GM23248 (cell line): ENCODE measurements around the gene PNLIPRP1. TPM values are rescaled to one million over a fixed set of nuclear protein-coding genes. Genes with fewer than 3 reads are reported as not detected.

Source experiments
- DNase-seq: peaks from one replicate; pipeline ENCODE4 v3.0.0-alpha.2; 2015
- H2AFZ ChIP-seq: fragments of 200-600 bp; sonication (generic); 2 replicates; pipeline ENCODE4 v1.6.1; 2016; ENCODE audit warnings: antibody characterized with exemption
- H3F3A ChIP-seq: fragments of 200-600 bp; sonication (generic); 2 replicates; pipeline ENCODE4 v1.6.1; 2016; ENCODE audit warnings: mild to moderate bottlenecking, antibody characterized with exemption, mixed run types; ENCODE audit not compliant: insufficient read depth
- H3K27ac ChIP-seq: fragments of 200-600 bp; sonication (generic); 2 replicates; pipeline ENCODE4 v1.5.1; 2016; ENCODE audit warnings: mild to moderate bottlenecking
- H3K27me3 ChIP-seq: fragments of 200-600 bp; sonication (generic); replicated peaks from 2 replicates; pipeline ENCODE4 v1.6.1; 2016; ENCODE audit warnings: mild to moderate bottlenecking; ENCODE audit not compliant: insufficient read depth
- H3K36me3 ChIP-seq: fragments of 200-600 bp; sonication (generic); 2 replicates; pipeline ENCODE4 v1.6.1; 2016; ENCODE audit warnings: low read depth, mild to moderate bottlenecking
- H3K4me1 ChIP-seq: fragments of 200-600 bp; sonication (generic); 2 replicates; pipeline ENCODE4 v1.6.1; 2016; ENCODE audit warnings: mild to moderate bottlenecking; ENCODE audit not compliant: insufficient read depth
- H3K4me2 ChIP-seq: fragments of 200-600 bp; sonication (generic); one replicate; pipeline ENCODE4 v1.6.1; 2016; ENCODE audit warnings: mild to moderate bottlenecking; ENCODE audit not compliant: unreplicated experiment
- H3K4me3 ChIP-seq: fragments of 200-600 bp; sonication (generic); 2 replicates; pipeline ENCODE4 v1.5.1; 2016; ENCODE audit warnings: mild to moderate bottlenecking
- H3K79me2 ChIP-seq: fragments of 200-600 bp; sonication (generic); 2 replicates; pipeline ENCODE4 v1.6.1; 2016; ENCODE audit warnings: mild to moderate bottlenecking; ENCODE audit not compliant: insufficient read depth
- H3K9ac ChIP-seq: fragments of 200-600 bp; sonication (generic); 2 replicates; pipeline ENCODE4 v1.6.1; 2016; ENCODE audit warnings: mild to moderate bottlenecking
- H3K9me2 ChIP-seq: fragments of 200-600 bp; sonication (generic); 2 replicates; pipeline ENCODE4 v1.6.1; 2016; ENCODE audit warnings: mixed run types, mild to moderate bottlenecking, moderate library complexity; ENCODE audit not compliant: insufficient read depth
- H3K9me3 ChIP-seq: fragments of 200-600 bp; sonication (generic); one replicate; pipeline ENCODE4 v1.6.1; 2017; ENCODE audit warnings: low read depth
- H4K20me1 ChIP-seq: fragments of 200-600 bp; sonication (generic); 2 replicates; pipeline ENCODE4 v1.6.0; 2016; ENCODE audit not compliant: insufficient read depth
- EZH2 ChIP-seq: fragments of 200-600 bp; sonication (generic); IDR thresholded peaks from 2 replicates; pipeline ENCODE4 v1.6.1; 2018; ENCODE audit warnings: antibody characterized with exemption, mild to moderate bottlenecking; ENCODE audit not compliant: insufficient read depth, poor library complexity, severe bottlenecking
- EZH2phosphoT487 ChIP-seq: fragments of 200-600 bp; sonication (generic); IDR thresholded peaks from 2 replicates; pipeline ENCODE4 v1.6.1; 2018; ENCODE audit warnings: antibody characterized with exemption, moderate library complexity, mild to moderate bottlenecking, low read depth; ENCODE audit not compliant: insufficient read depth
- WGBS, 2 experiments: methylation state at CpG; one replicate each; pipeline ENCODE4 v1.1.6; 2015 to 2017; ENCODE audit warnings: low lambda C conversion rate in 2 of 2, low coverage in 1 of 2; ENCODE audit errors: missing lambda C conversion rate in 2 of 2; 5-methylcytosine and 5-hydroxymethylcytosine counted together
- in situ Hi-C: fragments of 300-500 bp; cut with MboI; formaldehyde crosslinking; loops from 2 replicates; pipeline ENCODE4 v1.15.0; 2020
- polyA plus RNA-seq: library from polyadenylated mRNA; unstranded; fragments of >200 nt; fragmentation: Nextera tagmentation; extraction: Ambion mirVana; gene quantifications from 2 replicates; pipeline ENCODE4 v1.2.1, GENCODE V29; 2016
- total RNA-seq: library from RNA; depleted of rRNA; stranded (reverse); fragments of >200 nt; shearing (Covaris generic); gene quantifications from 2 replicates; pipeline ENCODE4 v1.2.3, GENCODE V29; 2014

The PNLIPRP1 gene
- total and polyA plus RNA-seq, 2 experiments from 2014 or later = not detected

DNA sequence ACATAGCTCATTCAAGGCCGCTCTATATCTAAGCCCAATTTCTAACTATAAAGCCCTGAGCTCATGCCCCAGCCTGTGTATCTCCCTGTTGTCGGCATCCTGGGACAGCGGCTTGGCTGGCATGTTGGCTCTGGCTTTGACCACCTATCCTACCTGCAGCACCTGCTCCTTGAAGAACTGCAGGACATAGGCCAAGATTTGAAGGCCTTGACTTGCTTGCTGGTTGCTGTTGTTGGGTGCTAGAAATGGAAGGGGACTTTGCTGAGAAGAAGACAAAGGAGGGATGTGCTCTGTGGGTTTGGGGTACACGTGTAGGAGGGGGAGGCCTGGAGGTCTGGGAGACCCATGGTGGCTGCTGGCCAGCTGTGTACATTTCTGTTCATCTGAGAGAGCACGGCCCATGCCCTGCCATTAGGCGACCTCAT, 41.1 kb downstream of the PNLIPRP1 start:
- 48 to 58% methylated on average over 6 of the region's 6 CpGs for WGBS, 2 experiments
- Histone ChIP-seq H3K9me2 (no peaks in the 10 kb centered on the region), H3K27me3 (peaks cover 10% of the 10 kb centered on the region; the same call in 1 of the 2 replicates), H2AFZ (no peak overlapping the region), H3K27ac (no peak overlapping the region), H3K9ac (no peak overlapping the region), H4K20me1 (no peaks in the 10 kb centered on the region), H3K4me3 (no peak overlapping the region), H3K36me3 (no peaks in the 10 kb centered on the region), H3K9me3 (no peaks in the 10 kb centered on the region), H3K4me1 (no peaks in the 10 kb centered on the region), H3K79me2 (no peaks in the 10 kb centered on the region), H3K4me2 (no peak overlapping the region), H3F3A (no peaks in the 10 kb centered on the region)
- in situ Hi-C loops = no loop called here
- DNase-seq = no peak
- TF ChIP-seq EZH2phosphoT487 = no peak
- no peak for TF ChIP-seq EZH2

DNA sequence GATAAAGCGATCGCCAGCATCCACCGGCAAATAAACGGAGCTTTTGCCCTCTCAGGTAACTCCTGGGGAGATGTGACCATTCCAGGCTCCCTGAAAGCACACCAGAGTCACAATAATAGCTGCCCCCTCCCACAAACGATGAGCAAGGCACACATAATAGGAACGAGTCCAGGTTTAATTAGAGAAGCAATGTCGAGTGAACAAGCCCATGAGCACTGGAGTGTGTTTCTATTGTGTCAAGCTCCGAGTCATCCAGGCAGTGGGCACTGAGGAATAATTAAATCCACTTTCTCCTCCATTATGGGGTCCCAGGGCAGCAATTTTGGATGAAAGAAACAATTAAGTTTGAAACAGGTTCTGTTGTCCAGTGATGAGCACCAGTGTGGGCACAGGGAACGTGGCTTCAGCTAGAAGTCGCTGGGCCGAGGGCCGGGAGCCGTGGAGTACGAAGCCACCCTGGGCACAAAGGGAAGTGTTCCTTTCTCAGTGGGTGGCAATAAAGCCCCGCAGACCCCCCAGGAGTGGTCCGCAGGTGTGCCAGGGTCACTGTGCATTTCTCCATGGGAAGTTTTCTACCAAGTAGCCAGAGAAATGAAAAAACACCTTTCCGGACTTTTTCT, 41.9 kb downstream of the PNLIPRP1 start:
- TF ChIP-seq EZH2 = no peak
- TF ChIP-seq EZH2phosphoT487 = no peak
- no peaks in the 10 kb centered on the region for H3K79me2 ChIP-seq
- no peak overlapping the region for H3K4me2 ChIP-seq
- H3K4me3 ChIP-seq = no peak overlapping the region
- no peaks in the 10 kb centered on the region for H3F3A ChIP-seq
- no peaks in the 10 kb centered on the region for H3K36me3 ChIP-seq
- DNase-seq = no peak
- in situ Hi-C loops = no loop called here
- H3K27me3 ChIP-seq = peaks cover 6% of the 10 kb centered on the region; the same call in 1 of the 2 replicates
- H3K9me2 ChIP-seq = no peaks in the 10 kb centered on the region
- H3K9me3 ChIP-seq = no peaks in the 10 kb centered on the region
- no peak overlapping the region for H2AFZ ChIP-seq
- no peak overlapping the region for H3K27ac ChIP-seq
- no peaks in the 10 kb centered on the region for H3K4me1 ChIP-seq
- WGBS, 2 experiments = 63 to 71% methylated on average over 17 of the region's 17 CpGs
- no peaks in the 10 kb centered on the region for H4K20me1 ChIP-seq
- H3K9ac ChIP-seq = no peak overlapping the region

- Histone ChIP-seq H3F3A (no peaks in the 10 kb centered on the region), H3K9me3 (no peaks in the 10 kb centered on the region), H3K79me2 (no peaks in the 10 kb centered on the region), H3K27me3 (peaks cover 6% of the 10 kb centered on the region; the same call in 1 of the 2 replicates), H3K4me3 (no peak overlapping the region), H3K4me1 (no peaks in the 10 kb centered on the region), H3K4me2 (no peak overlapping the region), H2AFZ (no peak overlapping the region), H3K36me3 (no peaks in the 10 kb centered on the region), H3K9ac (no peak overlapping the region), H3K9me2 (no peaks in the 10 kb centered on the region), H3K27ac (no peak overlapping the region), H4K20me1 (no peaks in the 10 kb centered on the region)
- DNase-seq = no peak
- in situ Hi-C loops = no loop called here
- TF ChIP-seq EZH2phosphoT487 = no peak
- TF ChIP-seq EZH2 = no peak
- WGBS, 2 experiments = 73 to 82% methylated on average over 8 of the region's 8 CpGs
Observed at GRCh38 chr10:116633216-116633600, 42.4 kb downstream of the PNLIPRP1 start.

DNA sequence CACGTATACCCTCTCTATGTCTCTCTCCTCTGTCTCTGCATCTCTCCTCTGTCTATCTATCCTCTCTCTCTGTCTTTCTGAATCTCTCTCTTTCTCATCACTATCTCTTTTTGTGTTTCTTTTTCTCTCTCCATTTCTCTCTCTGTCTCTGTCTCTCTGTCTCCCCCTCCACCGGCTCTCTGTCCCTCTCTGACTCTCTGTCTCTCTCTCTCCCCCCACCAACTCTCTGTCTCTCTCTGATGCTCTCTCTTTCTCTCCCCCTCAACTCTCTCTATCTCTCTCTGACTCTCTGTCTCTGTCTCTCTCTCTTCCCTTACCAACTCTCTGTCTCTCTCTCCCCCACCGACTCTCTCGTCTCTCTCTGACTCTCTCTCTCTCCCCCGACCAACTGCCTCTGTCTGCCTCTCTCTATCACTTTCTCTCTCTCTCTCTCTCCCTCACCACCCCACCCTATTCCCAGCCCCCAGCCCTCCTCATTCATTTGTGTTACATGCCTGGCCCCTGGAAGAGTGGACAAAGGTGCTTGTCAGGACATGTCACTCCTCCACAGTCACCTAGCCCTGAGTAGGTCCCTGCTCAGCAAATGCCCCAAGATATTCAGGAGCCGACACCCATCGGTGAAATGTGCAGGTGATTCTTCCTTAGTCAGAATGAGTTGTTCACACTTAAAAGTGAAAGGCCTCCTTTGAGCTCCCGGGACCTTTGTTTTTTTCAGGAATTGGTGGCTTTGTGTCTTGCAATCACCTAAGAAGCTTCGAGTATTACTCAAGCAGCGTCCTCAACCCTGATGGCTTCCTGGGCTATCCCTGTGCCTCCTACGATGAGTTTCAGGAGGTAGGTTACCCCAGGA, 43.6 kb downstream of the PNLIPRP1 start:
- WGBS, 2 experiments = 60% methylated on average over 9 to 11 of the region's 11 CpGs
- no peaks in the 10 kb centered on the region for H3K9me3 ChIP-seq
- H3K9me2 ChIP-seq = no peaks in the 10 kb centered on the region
- no peak for DNase-seq
- H3K4me2 ChIP-seq = no peak overlapping the region
- no peak overlapping the region for H2AFZ ChIP-seq
- no peaks in the 10 kb centered on the region for H4K20me1 ChIP-seq
- no peak overlapping the region for H3K4me3 ChIP-seq
- H3K9ac ChIP-seq = no peak overlapping the region
- no peaks in the 10 kb centered on the region for H3K79me2 ChIP-seq
- no peaks in the 10 kb centered on the region for H3K4me1 ChIP-seq
- TF ChIP-seq EZH2 (no peak), EZH2phosphoT487 (no peak)
- H3F3A ChIP-seq = no peaks in the 10 kb centered on the region
- in situ Hi-C loops = no loop called here
- H3K36me3 ChIP-seq = no peaks in the 10 kb centered on the region
- H3K27ac ChIP-seq = no peak overlapping the region
- H3K27me3 ChIP-seq = no peaks in the 10 kb centered on the region; the same call in 1 of the 2 replicates
